Caco-2 (cell line): ENCODE data around the gene HACD2. TPM values are rescaled to one million over a fixed set of nuclear protein-coding genes. Genes with fewer than 3 reads are reported as not detected.

Experiments used
- BruUV-seq: library from RNA; stranded (reverse); fragments of 400-500 nt; replicated peaks from 2 replicates; lab custom pipeline; 2021; lab: Mats Ljungman, UMichigan
- CTCF ChIA-PET: fragments of 300-600 bp; sonication (Branson Sonifier 250); formaldehyde crosslinking; loops from one replicate; lab custom pipeline; 2022; ENCODE audit warnings: antibody characterized with exemption; lab: Charles Lee
- POLR2A ChIA-PET: fragments of 300-600 bp; sonication (Branson Sonifier 250); formaldehyde crosslinking; loops from one replicate; lab custom pipeline; 2022; ENCODE audit warnings: antibody characterized with exemption; lab: Charles Lee
- DNase-seq, 2 experiments: peaks; one replicate each; pipeline versions ENCODE4 v3.0.0 to v3.0.0-alpha.2; 2020 to 2022
- H3K27me3 ChIP-seq: replicated peaks from 2 replicates; pipeline ENCODE4 v1.6.0; 2011; ENCODE audit warnings: low read length; ENCODE audit not compliant: control insufficient read depth, insufficient read depth
- H3K36me3 ChIP-seq: 2 replicates; pipeline ENCODE4 v1.5.1; 2011; ENCODE audit warnings: low read length; ENCODE audit not compliant: control insufficient read depth, insufficient read depth
- H3K4me1 ChIP-seq: fragments of 250-450 bp; sonication (Bioruptor Pico); 2 replicates; pipeline ENCODE4 v1.5.1; 2020; ENCODE audit warnings: mild to moderate bottlenecking
- H3K4me3 ChIP-seq: 2 replicates; pipeline ENCODE4 v1.5.1; 2011; ENCODE audit warnings: low read depth, mild to moderate bottlenecking, control low read depth, low read length
- H3K9me3 ChIP-seq: fragments of 250-450 bp; sonication (Bioruptor Pico); 2 replicates; pipeline ENCODE4 v1.5.1; 2020; ENCODE audit warnings: mild to moderate bottlenecking, moderate library complexity
- H3K27ac Mint-ChIP-seq: one replicate; pipeline ENCODE4 v1.8.0; 2022; ENCODE audit warnings: mixed read lengths; ENCODE audit not compliant: unreplicated experiment
- H3K27me3 Mint-ChIP-seq: one replicate; pipeline ENCODE4 v1.8.0; 2022; ENCODE audit warnings: mixed read lengths; ENCODE audit not compliant: insufficient read depth, unreplicated experiment
- H3K36me3 Mint-ChIP-seq: one replicate; pipeline ENCODE4 v1.8.0; 2022; ENCODE audit warnings: mild to moderate bottlenecking, mixed read lengths; ENCODE audit not compliant: insufficient read depth, unreplicated experiment
- H3K4me1 Mint-ChIP-seq: one replicate; pipeline ENCODE4 v1.8.0; 2022; ENCODE audit warnings: low read depth, mixed read lengths; ENCODE audit not compliant: unreplicated experiment
- H3K4me3 Mint-ChIP-seq: one replicate; pipeline ENCODE4 v1.8.0; 2022; ENCODE audit warnings: mild to moderate bottlenecking, moderate library complexity, mixed read lengths; ENCODE audit not compliant: unreplicated experiment
- H3K9me3 Mint-ChIP-seq: one replicate; pipeline ENCODE4 v1.8.0; 2022; ENCODE audit warnings: mixed read lengths; ENCODE audit not compliant: unreplicated experiment
- intact Hi-C: fragments of 100-400 bp; cut with micrococcal nuclease; formaldehyde crosslinking; loops from one replicate; pipeline ENCODE4 v1.10.0; 2022; ENCODE audit not compliant: unreplicated experiment
- total RNA-seq: library from RNA; stranded (reverse); gene quantifications from 2 replicates; pipeline ENCODE4 v1.2.3, GENCODE V29; 2022
- TF ChIP-seq, protein P1 (sequence below), 2 experiments: fragments of 200-600 bp in 1 of 2; IDR thresholded peaks; 1 replicate in 1 of 2; 2 replicates in 1 of 2; pipeline versions ENCODE4 v1.5.1 to v1.8.0; 2011 to 2022; ENCODE audit warnings: antibody characterized with exemption in 1 of 2, control low read depth in 1 of 2, inconsistent platforms in 1 of 2, low read depth in 1 of 2, low read length in 1 of 2, mild to moderate bottlenecking in 1 of 2, moderate library complexity in 1 of 2; ENCODE audit not compliant: insufficient read depth in 1 of 2, severe bottlenecking in 1 of 2, unreplicated experiment in 1 of 2

HACD2 gene
- total RNA-seq, 1 experiment from 2014 or later = 92.5 TPM

DNA sequence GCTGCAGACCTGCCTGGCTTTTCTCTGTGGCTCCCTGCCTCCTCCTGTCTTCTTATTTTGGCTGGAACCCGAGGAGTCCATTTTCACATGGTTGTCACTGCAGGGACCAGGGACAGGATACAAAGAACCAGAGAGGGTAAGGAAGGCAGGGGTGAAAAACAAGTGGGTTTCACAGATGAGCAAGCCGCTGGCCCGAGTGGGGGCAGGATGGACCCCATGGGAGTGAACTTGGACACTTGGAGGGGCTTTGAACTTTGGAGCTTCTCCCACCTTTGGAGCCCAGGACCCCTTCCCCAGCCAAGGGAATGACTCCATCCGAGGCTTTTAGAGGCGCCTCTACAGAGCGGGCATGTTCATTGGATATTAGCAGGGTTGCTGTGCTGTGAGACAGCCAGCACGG is 109.1 kb downstream of the HACD2 start:
- DNase-seq = no peak
- no TSS peak for BruUV-seq
- Histone ChIP-seq H3K4me3 (no peak overlapping the region), H3K27me3 (no peaks in the 10 kb centered on the region), H3K36me3 (no peaks in the 10 kb centered on the region), H3K9me3 (no peaks in the 10 kb centered on the region), H3K4me1 (no peaks in the 10 kb centered on the region)
- Mint-ChIP-seq H3K27ac (no peak overlapping the region), H3K9me3 (no peaks in the 10 kb centered on the region), H3K4me1 (no peaks in the 10 kb centered on the region), H3K27me3 (no peaks in the 10 kb centered on the region), H3K36me3 (no peaks in the 10 kb centered on the region), H3K4me3 (no peak overlapping the region)
- POLR2A ChIA-PET = no interaction called here
- TF ChIP-seq, protein P1, sequence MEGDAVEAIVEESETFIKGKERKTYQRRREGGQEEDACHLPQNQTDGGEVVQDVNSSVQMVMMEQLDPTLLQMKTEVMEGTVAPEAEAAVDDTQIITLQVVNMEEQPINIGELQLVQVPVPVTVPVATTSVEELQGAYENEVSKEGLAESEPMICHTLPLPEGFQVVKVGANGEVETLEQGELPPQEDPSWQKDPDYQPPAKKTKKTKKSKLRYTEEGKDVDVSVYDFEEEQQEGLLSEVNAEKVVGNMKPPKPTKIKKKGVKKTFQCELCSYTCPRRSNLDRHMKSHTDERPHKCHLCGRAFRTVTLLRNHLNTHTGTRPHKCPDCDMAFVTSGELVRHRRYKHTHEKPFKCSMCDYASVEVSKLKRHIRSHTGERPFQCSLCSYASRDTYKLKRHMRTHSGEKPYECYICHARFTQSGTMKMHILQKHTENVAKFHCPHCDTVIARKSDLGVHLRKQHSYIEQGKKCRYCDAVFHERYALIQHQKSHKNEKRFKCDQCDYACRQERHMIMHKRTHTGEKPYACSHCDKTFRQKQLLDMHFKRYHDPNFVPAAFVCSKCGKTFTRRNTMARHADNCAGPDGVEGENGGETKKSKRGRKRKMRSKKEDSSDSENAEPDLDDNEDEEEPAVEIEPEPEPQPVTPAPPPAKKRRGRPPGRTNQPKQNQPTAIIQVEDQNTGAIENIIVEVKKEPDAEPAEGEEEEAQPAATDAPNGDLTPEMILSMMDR (IDR thresholded peaks at IDR 0.05; ENCODE audit: insufficient read depth in 1 of 2, low read depth in 1 of 2, low read length in 1 of 2, severe bottlenecking in 1 of 2, unreplicated experiment in 1 of 2) = no peak
- intact Hi-C loops = no loop called here
- CTCF ChIA-PET = no interaction called here

DNA sequence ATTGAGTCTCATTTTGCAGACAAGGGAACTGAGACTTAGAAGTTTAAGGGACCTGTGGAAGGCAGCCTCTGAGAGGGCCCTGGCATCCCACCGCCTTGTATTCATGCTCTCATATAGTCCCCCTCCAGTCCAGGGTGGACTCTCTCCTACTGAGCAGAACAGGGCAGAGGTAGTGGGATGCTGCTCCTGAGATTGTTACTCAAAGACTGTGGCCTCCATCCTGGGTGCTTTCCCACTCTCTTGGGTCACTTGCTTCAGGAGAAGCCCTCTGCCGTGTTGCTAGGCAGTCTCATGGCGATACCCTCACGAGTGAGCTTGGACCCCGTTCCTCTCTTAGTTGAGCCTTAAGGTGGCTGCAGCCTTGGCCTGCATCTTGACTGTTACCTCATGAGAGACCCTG is 113.7 kb downstream of the HACD2 start:
- Histone ChIP-seq H3K9me3 (no peaks in the 10 kb centered on the region), H3K36me3 (no peaks in the 10 kb centered on the region), H3K4me3 (no peak overlapping the region), H3K4me1 (no peaks in the 10 kb centered on the region), H3K27me3 (no peaks in the 10 kb centered on the region)
- ChIA-PET POLR2A (no interaction called here), CTCF (no interaction called here)
- Mint-ChIP-seq H3K36me3 (no peaks in the 10 kb centered on the region), H3K4me3 (no peak overlapping the region), H3K27me3 (peaks cover 2% of the 10 kb centered on the region), H3K27ac (no peak overlapping the region), H3K4me1 (no peaks in the 10 kb centered on the region), H3K9me3 (no peaks in the 10 kb centered on the region)
- intact Hi-C loops = no loop called here
- TF ChIP-seq, protein P1 (IDR thresholded peaks at IDR 0.05; ENCODE audit: insufficient read depth in 1 of 2, low read depth in 1 of 2, low read length in 1 of 2, severe bottlenecking in 1 of 2, unreplicated experiment in 1 of 2) = no peak
- BruUV-seq = no TSS peak
- DNase-seq = no peak

DNA sequence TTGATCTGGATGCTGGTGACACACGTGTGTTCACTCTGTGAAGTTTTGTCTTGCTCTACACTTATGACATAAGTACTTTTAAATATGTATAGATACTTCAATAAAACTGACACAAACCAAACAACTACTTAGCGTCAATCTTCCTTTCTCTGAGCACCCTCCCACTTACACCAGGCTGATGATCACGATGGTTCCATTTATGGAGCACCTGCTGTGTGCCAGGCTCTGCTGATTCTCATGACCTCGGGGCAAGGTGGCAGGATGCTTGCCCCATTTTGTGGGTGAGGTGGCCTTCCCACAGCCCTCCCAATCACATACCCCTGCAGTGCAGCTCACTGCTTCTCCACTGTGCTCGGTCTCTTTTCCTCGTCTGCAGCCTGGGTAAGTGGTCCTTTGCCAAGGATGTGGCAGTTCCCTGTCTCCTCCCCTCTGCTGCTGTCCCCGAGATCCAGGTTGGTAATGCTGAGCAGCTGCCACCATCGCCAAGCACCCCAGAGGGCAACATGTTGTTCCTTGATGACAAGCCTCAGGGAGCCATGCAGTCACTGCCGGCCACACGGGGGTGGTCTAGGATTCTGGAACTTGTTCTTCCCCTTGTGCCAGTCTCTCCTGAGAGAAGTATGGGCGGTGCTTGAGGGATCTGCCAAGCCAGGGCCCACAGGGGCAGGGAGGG is 115.4 kb downstream of the HACD2 start:
- no peak overlapping the region for H3K4me3 ChIP-seq
- no peak for DNase-seq
- ChIA-PET CTCF (no interaction called here), POLR2A (no interaction called here)
- no peaks in the 10 kb centered on the region for H3K36me3 ChIP-seq
- no peaks in the 10 kb centered on the region for H3K9me3 ChIP-seq
- no TSS peak for BruUV-seq
- Mint-ChIP-seq H3K9me3 (no peaks in the 10 kb centered on the region), H3K4me3 (no peak overlapping the region), H3K27ac (no peak overlapping the region), H3K27me3 (peaks cover 4% of the 10 kb centered on the region), H3K4me1 (no peaks in the 10 kb centered on the region), H3K36me3 (no peaks in the 10 kb centered on the region)
- H3K27me3 ChIP-seq = no peaks in the 10 kb centered on the region
- no peaks in the 10 kb centered on the region for H3K4me1 ChIP-seq
- TF ChIP-seq, protein P1 (IDR thresholded peaks at IDR 0.05; ENCODE audit: insufficient read depth in 1 of 2, low read depth in 1 of 2, low read length in 1 of 2, severe bottlenecking in 1 of 2, unreplicated experiment in 1 of 2) = no peak
- intact Hi-C loops = no loop called here
